WERI-Rb-1 (cell line): ENCODE measurements around the gene MTFR2.
A peak's percentile ranks its signal among the peaks of the same experiment; 100 is the strongest.

Source experiments
- DNase-seq: peaks from one replicate; pipeline ENCODE4 v3.0.0-alpha.2; 2020
- H3K27ac ChIP-seq: fragments of 250-450 bp; sonication (Bioruptor Pico); 2 replicates; pipeline ENCODE4 v1.5.1; 2020; ENCODE audit warnings: mild to moderate bottlenecking, moderate library complexity
- H3K27me3 ChIP-seq: fragments of 250-450 bp; sonication (Bioruptor Pico); 2 replicates; pipeline ENCODE4 v1.5.1; 2021; ENCODE audit warnings: mild to moderate bottlenecking, low read depth, moderate library complexity; ENCODE audit not compliant: insufficient read depth, severe bottlenecking
- H3K36me3 ChIP-seq: fragments of 250-450 bp; sonication (Bioruptor Pico); 2 replicates; pipeline ENCODE4 v1.5.1; 2020; ENCODE audit warnings: mild to moderate bottlenecking, moderate library complexity
- H3K4me3 ChIP-seq: 2 replicates; pipeline ENCODE4 v1.5.1; 2011; ENCODE audit warnings: low read depth, mild to moderate bottlenecking, control low read depth, low read length
- H3K9me3 ChIP-seq: fragments of 250-450 bp; sonication (Bioruptor Pico); 2 replicates; pipeline ENCODE4 v1.5.1; 2021; ENCODE audit warnings: mild to moderate bottlenecking, moderate library complexity; ENCODE audit not compliant: severe bottlenecking
- TF ChIP-seq, protein P1 (sequence below): IDR thresholded peaks from 2 replicates; pipeline ENCODE4 v1.5.1; 2011; ENCODE audit warnings: low read depth, mild to moderate bottlenecking, control low read depth, inconsistent platforms, low read length

The MTFR2 gene

GRCh38 chr6:136262940-136263339 lies 12.8 kb upstream of the MTFR2 start:
- no peaks in the 10 kb centered on the region for H3K9me3 ChIP-seq
- no peak overlapping the region for H3K4me3 ChIP-seq
- TF ChIP-seq, protein P1, sequence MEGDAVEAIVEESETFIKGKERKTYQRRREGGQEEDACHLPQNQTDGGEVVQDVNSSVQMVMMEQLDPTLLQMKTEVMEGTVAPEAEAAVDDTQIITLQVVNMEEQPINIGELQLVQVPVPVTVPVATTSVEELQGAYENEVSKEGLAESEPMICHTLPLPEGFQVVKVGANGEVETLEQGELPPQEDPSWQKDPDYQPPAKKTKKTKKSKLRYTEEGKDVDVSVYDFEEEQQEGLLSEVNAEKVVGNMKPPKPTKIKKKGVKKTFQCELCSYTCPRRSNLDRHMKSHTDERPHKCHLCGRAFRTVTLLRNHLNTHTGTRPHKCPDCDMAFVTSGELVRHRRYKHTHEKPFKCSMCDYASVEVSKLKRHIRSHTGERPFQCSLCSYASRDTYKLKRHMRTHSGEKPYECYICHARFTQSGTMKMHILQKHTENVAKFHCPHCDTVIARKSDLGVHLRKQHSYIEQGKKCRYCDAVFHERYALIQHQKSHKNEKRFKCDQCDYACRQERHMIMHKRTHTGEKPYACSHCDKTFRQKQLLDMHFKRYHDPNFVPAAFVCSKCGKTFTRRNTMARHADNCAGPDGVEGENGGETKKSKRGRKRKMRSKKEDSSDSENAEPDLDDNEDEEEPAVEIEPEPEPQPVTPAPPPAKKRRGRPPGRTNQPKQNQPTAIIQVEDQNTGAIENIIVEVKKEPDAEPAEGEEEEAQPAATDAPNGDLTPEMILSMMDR = no peak
- no peaks in the 10 kb centered on the region for H3K27me3 ChIP-seq
- no peak overlapping the region for H3K27ac ChIP-seq
- DNase-seq = no peak
- H3K36me3 ChIP-seq = peaks cover 82% of the 10 kb centered on the region

- H3K27me3 ChIP-seq = no peaks in the 10 kb centered on the region
- H3K9me3 ChIP-seq = no peaks in the 10 kb centered on the region
- peaks cover 20% of the 10 kb centered on the region for H3K36me3 ChIP-seq
- TF ChIP-seq, protein P1 = no peak
- no peak overlapping the region for H3K27ac ChIP-seq
- no peak for DNase-seq
- no peak overlapping the region for H3K4me3 ChIP-seq
Measured at GRCh38 chr6:136254851-136255466, 4.8 kb upstream of the MTFR2 start.

- Histone ChIP-seq H3K27me3 (no peaks in the 10 kb centered on the region), H3K9me3 (no peaks in the 10 kb centered on the region), H3K4me3 (no peak overlapping the region), H3K27ac (no peak overlapping the region), H3K36me3 (peaks cover 15% of the 10 kb centered on the region)
- TF ChIP-seq, protein P1 = no peak
- no peak for DNase-seq
Measured at GRCh38 chr6:136253734-136254133, 3.6 kb upstream of the MTFR2 start.

- DNase-seq = no peak
- TF ChIP-seq, protein P1 = no peak
- Histone ChIP-seq H3K4me3 (no peak overlapping the region), H3K27ac (no peak overlapping the region), H3K36me3 (peaks cover 2% of the 10 kb centered on the region; the same call in 1 of the 2 replicates), H3K27me3 (no peaks in the 10 kb centered on the region), H3K9me3 (no peaks in the 10 kb centered on the region)
Measured at GRCh38 chr6:136252441-136252840, 2.3 kb upstream of the MTFR2 start.

GRCh38 chr6:136251394-136251793 lies 1.3 kb upstream of the MTFR2 start:
- no peaks in the 10 kb centered on the region for H3K27me3 ChIP-seq
- H3K27ac ChIP-seq = no peak overlapping the region
- TF ChIP-seq, protein P1 = no peak
- no peaks in the 10 kb centered on the region for H3K36me3 ChIP-seq
- H3K9me3 ChIP-seq = no peaks in the 10 kb centered on the region
- no peak overlapping the region for H3K4me3 ChIP-seq
- DNase-seq = no peak

DNA sequence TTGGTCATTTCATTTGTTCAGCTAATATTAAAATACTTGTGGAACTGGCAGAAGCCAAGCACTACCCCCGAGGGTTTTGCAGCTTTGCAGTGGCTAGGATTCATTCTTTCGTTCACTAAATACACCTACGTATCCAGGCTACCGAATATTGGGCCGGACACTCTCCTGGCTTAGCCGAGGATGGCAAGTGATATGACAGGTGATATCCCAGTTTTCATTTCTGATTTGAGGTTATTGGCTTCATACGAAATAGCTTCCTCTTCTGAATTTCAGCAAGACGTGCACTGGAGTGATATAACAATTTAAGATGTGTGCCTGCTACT lies 536 bp upstream of the MTFR2 start:
- H3K4me3 ChIP-seq = peak overlapping the region; percentile 89
- H3K27ac ChIP-seq = no peak overlapping the region
- no peaks in the 10 kb centered on the region for H3K9me3 ChIP-seq
- DNase-seq = no peak
- no peaks in the 10 kb centered on the region for H3K27me3 ChIP-seq
- H3K36me3 ChIP-seq = no peaks in the 10 kb centered on the region
- TF ChIP-seq, protein P1 = no peak
